Right atrium auricular region (tissue), 2 donors: ENCODE data around the gene QSER1. TPM values are rescaled to one million over a fixed set of nuclear protein-coding genes. Genes with fewer than 3 reads are reported as not detected.
A peak's percentile ranks its signal among the peaks of the same experiment; 100 is the strongest.
"Not testable (repeated sequence)": the region's sequence is repeated elsewhere in the genome, so short reads cannot be mapped to it uniquely, and the experiment has no call there.

ENCODE experiments used
- DNase-seq: peaks from one replicate; pipeline ENCODE4 v3.0.0-alpha.2; 2019; ENCODE audit warnings: low spot score
- H3K27ac ChIP-seq, 2 donors: fragments of 200-600 bp; sonication (generic); 1 replicate in 1 of 2; 2 replicates in 1 of 2; pipeline ENCODE4 v1.5.1; 2016 to 2019
- H3K27me3 ChIP-seq, 2 donors: fragments of 200-600 bp; sonication (generic); one replicate each; pipeline versions ENCODE4 v1.5.1 to v1.6.0; 2017 to 2019
- H3K36me3 ChIP-seq: fragments of 200-600 bp; sonication (generic); one replicate; pipeline ENCODE4 v1.5.1; 2016
- H3K4me1 ChIP-seq, 2 donors: fragments of 200-600 bp; sonication (generic); one replicate each; pipeline versions ENCODE4 v1.5.1 to v1.6.0; 2017 to 2019
- H3K4me3 ChIP-seq, 2 donors: fragments of 200-600 bp; sonication (generic); 1 replicate in 1 of 2; 2 replicates in 1 of 2; pipeline ENCODE4 v1.5.1; 2017 to 2019; ENCODE audit warnings: mild to moderate bottlenecking in 1 of 2, moderate library complexity in 1 of 2
- H3K9me3 ChIP-seq, 2 donors: fragments of 200-600 bp; sonication (generic); one replicate each; pipeline ENCODE4 v1.5.1; 2019
- total RNA-seq, 2 donors: library from RNA; depleted of rRNA; stranded (reverse); fragments of >200 nt; gene quantifications; one replicate each; pipeline ENCODE4 v1.1.0, GENCODE V29; 2016
- TF ChIP-seq, protein P1 (sequence below), 2 donors: fragments of 200-600 bp; sonication (generic); IDR thresholded peaks; one replicate each; pipeline ENCODE4 v1.5.1; 2019; ENCODE audit warnings: antibody characterized with exemption in 2 of 2

QSER1 gene
- total RNA-seq, 2 donors from 2014 or later, result 17.5 to 23.7 TPM

DNA sequence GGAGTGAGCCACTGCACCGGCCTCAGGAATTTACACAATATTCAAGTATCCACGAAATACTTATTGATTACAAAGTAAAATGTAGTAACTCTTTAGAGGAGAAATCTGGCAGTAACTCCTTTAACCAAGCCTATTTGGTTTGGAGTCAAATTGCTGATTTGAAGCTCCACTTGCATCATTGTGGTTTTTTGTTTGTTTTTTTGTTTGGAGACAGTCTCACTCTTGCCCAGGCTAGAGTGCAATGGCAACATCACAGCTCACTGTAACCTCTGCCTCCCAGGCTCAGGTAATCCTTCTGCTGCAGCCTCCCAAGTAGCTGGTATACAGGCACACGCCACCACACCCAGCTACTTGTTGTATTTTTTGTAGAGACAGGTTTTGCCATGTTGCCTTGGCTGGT, 6.4 kb upstream of the QSER1 start:
- H3K27me3 ChIP-seq, result no peaks in the 10 kb centered on the region
- H3K4me1 ChIP-seq, result no peaks in the 10 kb centered on the region
- no peaks in the 10 kb centered on the region for H3K36me3 ChIP-seq
- no peak overlapping the region for H3K4me3 ChIP-seq
- H3K27ac ChIP-seq, result no peak overlapping the region
- DNase-seq, result no peak
- TF ChIP-seq, protein P1, sequence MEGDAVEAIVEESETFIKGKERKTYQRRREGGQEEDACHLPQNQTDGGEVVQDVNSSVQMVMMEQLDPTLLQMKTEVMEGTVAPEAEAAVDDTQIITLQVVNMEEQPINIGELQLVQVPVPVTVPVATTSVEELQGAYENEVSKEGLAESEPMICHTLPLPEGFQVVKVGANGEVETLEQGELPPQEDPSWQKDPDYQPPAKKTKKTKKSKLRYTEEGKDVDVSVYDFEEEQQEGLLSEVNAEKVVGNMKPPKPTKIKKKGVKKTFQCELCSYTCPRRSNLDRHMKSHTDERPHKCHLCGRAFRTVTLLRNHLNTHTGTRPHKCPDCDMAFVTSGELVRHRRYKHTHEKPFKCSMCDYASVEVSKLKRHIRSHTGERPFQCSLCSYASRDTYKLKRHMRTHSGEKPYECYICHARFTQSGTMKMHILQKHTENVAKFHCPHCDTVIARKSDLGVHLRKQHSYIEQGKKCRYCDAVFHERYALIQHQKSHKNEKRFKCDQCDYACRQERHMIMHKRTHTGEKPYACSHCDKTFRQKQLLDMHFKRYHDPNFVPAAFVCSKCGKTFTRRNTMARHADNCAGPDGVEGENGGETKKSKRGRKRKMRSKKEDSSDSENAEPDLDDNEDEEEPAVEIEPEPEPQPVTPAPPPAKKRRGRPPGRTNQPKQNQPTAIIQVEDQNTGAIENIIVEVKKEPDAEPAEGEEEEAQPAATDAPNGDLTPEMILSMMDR (IDR thresholded peaks at IDR 0.05), result no peak
- no peaks in the 10 kb centered on the region for H3K9me3 ChIP-seq

DNA sequence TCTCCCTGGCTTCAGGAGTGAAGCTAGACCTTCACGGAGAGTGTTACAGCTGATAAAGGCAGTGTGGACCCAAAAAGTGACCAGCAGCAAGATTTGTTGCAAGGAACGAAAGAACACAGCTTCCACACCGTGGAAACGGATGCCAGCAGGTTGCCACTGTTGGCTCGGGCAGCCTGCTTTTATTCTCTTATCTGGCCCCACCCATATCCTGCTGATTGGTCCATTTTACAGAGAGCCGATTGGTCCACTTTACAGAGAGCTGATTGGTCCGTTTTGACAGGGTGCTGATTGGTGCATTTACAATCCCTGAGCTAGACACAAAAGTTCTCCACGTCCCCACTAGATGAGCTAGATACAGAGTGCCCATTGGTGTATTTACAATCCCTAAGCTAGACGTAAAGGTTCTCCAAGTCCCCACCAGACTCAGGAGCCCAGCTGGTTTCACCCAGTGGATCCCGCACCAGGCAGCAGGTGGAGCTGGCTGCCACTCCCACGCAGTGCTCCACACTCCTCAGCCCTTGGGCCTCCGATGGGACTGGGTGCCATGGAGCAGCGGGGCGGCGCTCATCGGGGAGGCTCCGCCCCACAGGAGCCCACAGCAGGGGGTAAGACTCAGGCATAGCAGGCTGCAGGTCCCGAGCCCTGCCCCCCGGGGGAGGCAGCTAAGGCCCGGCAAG, 4.8 kb upstream of the QSER1 start:
- not testable (repeated sequence) for H3K4me3 ChIP-seq, DNase-seq, H3K36me3 ChIP-seq, H3K4me1 ChIP-seq, H3K27me3 ChIP-seq, H3K27ac ChIP-seq, H3K9me3 ChIP-seq

DNA sequence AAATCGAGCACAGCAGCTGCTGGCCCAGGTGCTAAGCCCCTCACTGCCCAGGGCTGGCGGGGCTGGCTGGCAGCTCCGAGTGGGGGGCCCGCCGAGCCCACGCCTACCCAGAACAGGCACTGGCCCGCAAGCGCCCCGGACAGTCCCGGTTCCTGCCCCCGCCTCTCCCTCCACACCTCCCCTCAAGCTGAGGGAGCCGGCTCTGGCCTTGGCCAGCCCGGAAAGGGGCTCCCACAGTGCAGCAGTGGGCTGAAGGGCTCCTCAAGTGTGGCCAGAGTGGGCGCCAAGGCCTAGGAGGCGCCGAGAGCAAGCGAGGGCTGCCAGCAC, 4.3 kb upstream of the QSER1 start:
- H3K27me3 ChIP-seq, H3K4me1 ChIP-seq, H3K36me3 ChIP-seq, H3K4me3 ChIP-seq, H3K27ac ChIP-seq, H3K9me3 ChIP-seq, DNase-seq: not testable (repeated sequence)

DNA sequence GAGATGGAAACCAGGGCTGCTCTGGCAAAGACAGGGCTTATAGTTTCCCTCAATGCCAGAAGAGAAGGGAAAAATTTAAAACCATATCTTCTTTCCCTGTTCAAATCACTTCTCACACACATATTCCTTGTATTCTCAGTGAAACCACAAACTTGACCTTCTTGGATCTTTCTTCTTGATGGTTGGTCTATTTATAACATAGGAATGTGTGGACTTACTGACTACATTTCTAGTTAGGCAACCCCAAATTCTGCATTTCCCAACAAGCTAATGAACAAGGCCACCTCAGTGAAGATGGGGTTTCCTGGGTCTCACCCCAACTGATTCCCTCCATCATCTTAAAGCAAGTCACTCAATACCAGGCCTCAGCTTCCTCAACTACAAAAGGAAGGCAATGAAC, 3.8 kb upstream of the QSER1 start:
- Histone ChIP-seq H3K27ac (no peak overlapping the region), H3K4me3 (no peak overlapping the region)
- TF ChIP-seq, protein P1 (IDR thresholded peaks at IDR 0.05), result no peak

DNA sequence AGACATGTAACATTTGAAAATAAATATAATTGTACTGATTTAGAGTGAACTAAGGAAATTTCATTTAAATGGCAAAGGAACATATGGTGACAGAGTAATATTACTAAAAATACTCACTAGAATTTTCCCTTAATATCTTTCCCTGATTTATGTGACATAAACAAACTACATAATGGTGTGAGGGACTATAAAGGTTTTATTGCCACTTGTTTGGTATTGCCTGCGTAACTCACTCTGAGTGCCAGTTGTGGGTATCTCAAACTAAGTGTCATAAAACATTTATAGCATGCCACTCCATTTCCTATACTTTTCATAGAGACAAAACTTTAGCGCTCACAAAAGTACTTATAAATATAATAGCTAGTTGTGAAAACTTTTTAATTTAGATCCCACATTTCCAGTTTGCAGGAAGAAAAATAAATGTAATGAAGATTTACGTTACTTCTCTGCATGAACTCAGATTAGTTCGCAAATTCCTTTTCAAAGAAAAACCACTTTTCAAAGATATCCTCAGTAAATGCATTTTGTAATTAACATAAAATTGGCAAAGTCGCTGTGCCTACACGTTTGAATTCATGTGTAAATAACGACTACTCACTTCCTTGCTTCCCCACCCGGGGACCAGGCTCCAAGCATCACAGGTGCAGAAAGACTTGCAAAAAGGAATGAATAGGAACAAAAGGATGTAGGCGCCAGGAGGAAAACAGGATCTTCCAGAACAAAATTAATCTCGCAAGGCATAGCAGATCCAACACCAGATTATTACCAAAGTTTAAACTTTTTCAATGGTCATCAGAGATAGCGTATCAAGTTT, 1.6 kb upstream of the QSER1 start:
- peaks cover 0 to 22% of the 10 kb centered on the region in 2 donors for H3K4me1 ChIP-seq
- H3K27ac ChIP-seq, result no peak overlapping the region
- H3K36me3 ChIP-seq, result no peaks in the 10 kb centered on the region
- no peak overlapping the region for H3K4me3 ChIP-seq
- H3K9me3 ChIP-seq, result no peaks in the 10 kb centered on the region
- TF ChIP-seq, protein P1 (IDR thresholded peaks at IDR 0.05), result no peak
- no peaks in the 10 kb centered on the region for H3K27me3 ChIP-seq
- DNase-seq, result no peak

More for the DNA sequence above, 3.8 kb upstream of the QSER1 start:
- DNase-seq, result no peak
- Histone ChIP-seq H3K4me1 (peaks cover 0 to 10% of the 10 kb centered on the region in 2 donors), H3K27me3 (no peaks in the 10 kb centered on the region), H3K9me3 (no peaks in the 10 kb centered on the region), H3K36me3 (no peaks in the 10 kb centered on the region)

DNA sequence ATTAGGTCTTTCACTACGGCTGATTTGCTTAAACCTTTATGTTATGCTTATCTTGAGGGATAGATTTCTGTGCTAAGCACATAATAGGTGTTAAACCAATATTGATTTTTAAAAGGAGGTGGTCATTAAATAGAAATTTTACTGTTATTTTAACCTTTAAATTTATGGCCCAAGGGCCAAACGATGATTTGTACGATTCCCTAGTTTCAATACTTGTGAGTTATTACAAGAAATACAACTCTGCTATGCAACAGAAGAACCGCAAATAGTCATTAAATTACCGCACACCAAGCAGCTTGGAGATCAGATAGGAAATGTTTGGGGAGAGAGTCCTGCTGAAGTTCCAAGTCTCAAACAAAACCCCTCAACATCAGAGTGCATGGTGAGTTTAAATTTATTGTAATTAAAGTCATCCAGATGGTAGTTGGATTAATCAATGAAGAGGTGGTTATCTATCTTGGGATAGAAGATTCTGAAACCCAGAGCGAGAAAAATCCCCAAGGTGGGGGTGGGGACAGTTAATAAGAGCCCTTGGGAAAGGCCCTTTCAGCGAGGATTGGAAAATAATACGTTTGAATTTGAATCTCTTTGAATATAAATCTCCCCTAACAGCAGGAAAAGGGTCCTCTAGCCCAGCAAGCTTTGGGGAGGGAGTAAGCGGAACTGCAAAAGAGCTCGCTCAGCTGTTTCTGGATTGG, 805 bp upstream of the QSER1 start:
- DNase-seq, result no peak
- TF ChIP-seq, protein P1 (IDR thresholded peaks at IDR 0.05), result no peak
- Histone ChIP-seq H3K4me1 (peaks cover 0 to 22% of the 10 kb centered on the region in 2 donors), H3K4me3 (peak overlapping the region; percentile 86 to 95), H3K9me3 (no peaks in the 10 kb centered on the region), H3K36me3 (no peaks in the 10 kb centered on the region), H3K27ac (peak overlapping the region; percentile 89 to 96), H3K27me3 (no peaks in the 10 kb centered on the region)
